Activated T-helper 1 cell treated with anti-CD3 and anti-CD28 coated beads, Interleukin-2, amount 50 U/mL, for 16 hours (primary cell): Measurements from ENCODE around the gene C12orf56.
"Not testable (repeated sequence)": the region's sequence is repeated elsewhere in the genome, so short reads cannot be mapped to it uniquely, and the experiment has no call there.

Experiments used
- DNase-seq, 2 donors: peaks; one replicate each; pipeline ENCODE4 v3.0.0-alpha.2; 2020; ENCODE audit warnings: low read depth in 1 of 2, low spot score in 1 of 2

Gene C12orf56

DNA sequence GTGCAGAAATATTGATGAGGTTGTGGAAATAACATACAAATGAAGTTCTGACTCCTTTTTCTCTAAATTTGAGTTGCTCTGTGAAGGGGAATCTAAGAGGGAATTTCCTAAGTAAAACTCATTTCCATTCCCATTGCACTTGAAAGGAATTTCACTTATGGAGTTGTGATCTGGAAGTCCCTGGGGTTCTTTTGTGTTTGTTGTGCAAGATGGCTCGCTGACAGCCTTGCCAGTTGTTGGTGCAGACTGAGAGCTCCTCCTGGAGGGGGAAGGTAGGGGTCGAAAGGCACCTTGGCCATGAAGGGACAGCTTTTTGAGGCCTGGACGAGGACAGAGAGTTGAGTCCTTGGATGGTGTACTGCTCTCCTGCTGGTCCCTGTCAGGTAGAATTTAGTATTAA is 72.0 kb downstream of the C12orf56 start:
- DNase-seq = no peak

DNA sequence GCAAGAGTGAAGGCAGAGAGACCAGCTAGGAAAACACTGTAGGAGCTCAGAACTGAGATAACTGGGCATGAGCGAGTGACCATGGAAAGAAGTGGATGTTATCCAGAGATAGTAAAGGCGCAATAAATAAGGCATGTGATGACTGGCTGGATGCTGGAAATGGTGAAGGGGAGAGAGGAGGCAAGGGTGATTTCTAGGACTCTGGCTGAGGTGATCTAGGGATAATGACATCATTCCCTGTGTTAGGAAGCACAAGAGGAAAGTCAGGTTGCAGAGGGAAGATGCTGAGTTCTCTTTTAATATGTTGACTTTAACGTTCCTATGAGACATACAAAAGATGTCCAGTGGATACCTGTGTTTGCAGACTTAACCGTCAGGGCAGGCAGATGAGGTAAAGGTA is 78.7 kb downstream of the C12orf56 start:
- DNase-seq = no peak

DNA sequence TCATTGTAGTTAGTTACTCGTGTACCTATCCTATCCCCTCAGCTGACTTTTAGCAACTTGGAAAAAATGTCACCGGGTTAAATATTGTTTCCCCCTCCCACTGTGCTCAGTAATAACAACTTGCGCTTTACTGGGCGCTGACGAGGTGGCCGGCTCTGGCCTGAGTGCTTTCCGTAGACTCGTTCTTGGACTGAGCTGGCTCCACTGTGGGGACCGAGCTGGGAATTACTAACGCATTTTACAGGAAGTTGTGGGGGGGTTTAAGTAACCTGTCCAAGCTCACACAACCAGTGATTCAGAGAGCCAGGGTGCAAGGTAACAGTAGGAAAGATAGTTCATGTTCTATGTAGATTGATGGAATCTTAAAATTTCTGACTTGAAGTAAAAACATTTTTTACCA is 86.0 kb downstream of the C12orf56 start:
- no peak for DNase-seq

DNA sequence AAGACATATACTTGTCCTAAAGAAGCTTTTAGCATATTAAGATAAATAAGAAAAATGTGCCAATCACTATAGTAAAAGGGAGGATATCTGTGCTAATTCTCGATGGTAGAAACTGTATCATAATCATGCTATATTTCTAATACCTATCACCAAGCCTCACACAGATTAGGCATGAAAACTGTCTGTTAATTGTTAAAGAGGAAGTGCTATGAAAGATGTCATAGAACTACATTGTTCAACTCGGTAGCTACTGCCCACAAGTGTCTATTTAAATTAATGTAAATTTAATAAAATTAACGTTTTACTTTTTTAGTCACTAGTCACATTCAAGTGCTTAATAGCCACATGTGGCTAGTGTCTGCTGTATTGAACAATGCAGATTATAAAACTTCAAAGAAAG is 90.9 kb downstream of the C12orf56 start:
- DNase-seq = no peak

DNA sequence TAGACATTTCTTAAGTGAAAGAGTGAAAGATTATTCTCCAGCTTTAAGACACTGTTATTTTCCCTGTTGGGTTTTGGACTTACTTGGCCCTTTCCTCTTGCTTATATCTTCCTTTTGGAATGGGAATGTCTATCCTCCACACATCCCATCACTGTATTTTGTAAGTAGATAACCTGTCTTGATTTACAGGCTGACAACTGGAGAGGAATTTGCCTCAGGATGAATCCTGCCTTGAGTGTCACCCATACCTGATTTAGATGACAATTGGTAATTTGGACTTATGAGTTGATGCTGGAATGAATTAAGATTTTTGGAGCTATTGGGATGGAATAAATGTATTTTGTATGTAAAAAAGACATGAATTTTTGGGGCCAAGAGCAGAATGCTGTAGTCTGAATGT is 94.3 kb downstream of the C12orf56 start:
- no peak for DNase-seq

DNA sequence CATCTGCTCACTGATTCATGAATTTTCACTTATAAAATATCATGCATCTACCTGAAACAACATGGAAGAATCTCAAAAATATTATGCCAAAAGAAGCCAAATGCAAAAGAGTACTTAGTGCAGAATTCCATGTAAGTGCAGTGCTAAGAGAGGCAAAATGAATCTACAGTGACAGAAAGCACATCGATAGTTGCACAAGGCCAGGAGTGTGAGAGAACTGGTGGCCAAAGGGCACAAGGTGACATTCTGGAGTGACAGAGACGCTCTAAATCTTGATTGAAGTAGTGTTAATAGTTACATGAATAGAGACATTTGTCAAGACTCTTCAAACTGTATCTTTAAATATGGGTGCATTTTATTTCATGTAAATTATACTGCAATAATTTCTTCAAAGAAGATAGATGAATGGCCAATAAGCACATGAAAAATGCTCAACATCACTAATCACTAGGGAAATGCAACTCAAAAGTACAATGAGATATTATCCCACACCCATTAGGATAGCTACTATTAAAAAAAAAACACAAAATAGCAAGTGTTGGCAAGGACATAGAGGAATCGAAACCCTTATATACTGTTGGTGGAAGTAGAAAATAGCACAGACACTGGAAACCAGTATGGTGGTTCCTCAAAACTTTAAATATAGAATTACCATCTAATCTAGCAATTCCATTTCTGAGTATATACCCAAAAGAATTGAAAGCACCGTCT is 96.7 kb downstream of the C12orf56 start:
- DNase-seq = no peak

DNA sequence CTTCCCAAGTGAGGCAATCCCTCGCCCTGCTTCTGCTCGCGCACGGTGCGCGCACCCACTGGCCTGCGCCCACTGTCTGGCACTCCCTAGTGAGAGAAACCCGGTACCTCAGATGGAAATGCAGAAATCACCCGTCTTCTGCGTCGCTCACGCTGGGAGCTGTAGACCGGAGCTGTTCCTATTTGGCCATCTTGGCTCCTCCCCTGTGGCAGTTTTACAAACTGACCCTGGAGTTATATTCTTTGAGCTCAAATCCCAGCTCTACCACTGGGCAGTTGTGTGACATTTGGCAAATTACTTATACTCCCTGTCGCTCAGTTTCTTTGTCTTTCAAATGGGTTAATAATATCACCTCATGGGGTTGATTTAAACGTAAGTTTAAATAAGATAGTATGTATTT is 97.4 kb downstream of the C12orf56 start:
- DNase-seq = not testable (repeated sequence)

DNA sequence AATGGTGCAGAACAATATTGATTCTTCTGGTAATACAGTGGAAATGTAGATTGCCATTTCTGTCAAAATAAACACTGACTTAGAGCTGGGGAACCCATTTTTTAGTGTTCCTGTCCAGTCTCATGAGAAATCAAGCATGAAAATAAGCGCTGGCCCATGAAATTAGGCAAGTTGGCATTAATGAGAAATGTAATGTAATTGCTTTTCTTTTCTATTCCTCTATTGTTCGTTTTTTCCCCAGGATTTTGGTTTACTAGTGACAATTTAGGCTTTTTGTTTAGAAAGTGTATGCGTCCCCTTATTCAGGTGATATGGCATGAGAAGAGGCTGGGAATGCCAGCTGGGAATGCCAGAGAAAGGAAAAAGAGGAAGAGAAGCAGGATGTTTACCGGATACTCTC is 104.0 kb downstream of the C12orf56 start:
- DNase-seq = no peak

DNA sequence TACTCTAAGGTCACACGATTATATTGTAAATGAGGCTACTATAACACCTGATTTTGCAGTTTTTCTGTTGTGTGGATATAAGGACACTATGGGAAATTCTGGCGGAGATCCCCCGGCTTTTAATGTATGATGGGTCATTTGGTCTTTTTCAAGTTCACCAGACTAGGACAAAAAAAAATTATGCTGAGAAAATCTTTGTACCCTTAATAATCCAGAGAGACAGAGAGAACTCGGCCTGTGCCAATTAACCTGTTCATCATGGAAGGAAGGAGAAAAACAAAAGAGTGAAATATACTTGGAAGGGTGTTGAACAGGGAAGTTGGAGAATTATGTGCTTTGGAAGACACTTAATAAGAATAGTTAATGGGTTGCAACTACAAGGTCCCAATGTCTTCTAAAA is 106.3 kb downstream of the C12orf56 start:
- DNase-seq = no peak

DNA sequence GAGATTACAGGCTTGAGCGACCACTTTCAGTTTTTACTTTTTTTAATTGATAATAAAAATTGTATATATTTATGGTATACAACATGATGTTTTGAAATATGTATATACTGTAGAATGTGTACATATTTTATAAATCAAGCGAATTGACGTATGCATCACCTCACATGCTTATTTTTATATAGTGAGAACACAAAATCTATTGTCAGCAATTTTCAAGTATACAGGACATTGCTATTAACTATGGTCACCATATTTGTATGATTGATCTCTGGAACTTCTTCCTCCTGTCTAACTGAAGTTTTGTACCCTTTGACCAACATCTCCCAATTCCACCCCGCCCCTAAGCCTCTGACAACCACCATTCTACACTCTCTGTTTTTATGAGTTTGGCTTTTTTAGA is 112.1 kb downstream of the C12orf56 start:
- DNase-seq = no peak

DNA sequence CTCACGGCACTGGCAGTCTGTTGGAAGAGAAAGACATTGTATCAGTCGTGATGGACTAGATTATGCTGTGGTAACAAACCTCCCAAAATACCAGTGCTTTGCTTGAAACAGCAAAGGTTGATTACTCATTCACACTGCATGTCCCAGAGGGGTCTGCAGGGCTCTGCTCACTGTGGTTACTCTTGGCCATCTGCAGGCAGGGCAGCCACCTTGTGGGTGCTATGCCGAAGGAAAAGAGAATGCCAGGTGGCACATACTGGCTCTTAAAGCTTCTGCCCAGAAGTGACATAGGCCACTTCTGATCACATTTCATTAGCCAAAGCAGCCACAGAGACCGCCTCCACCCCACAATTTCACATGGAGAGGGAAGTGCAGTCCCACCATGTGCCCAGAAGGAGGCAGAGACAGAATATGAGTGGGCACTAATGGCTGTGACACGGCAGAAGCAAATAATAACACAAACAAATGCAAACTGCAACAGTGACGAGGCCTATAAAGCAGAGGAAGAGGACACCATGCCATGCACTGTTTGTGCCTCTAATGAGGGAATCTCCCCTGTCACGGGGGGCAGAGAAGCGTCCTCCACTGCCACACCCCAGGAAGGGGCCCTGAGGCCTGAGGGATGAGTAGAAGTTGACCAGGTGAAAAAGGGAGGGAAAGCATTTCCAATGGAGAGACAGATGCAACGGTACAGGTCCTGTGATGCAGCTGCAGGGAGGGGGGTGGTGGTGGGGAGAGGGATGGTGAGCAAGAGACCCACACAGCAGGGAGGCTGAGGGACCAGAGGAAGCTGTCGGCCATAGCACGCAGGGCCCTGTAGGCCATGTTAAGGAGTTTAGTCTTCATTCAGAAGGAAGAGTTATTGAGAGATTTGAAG is 116.8 kb downstream of the C12orf56 start:
- DNase-seq = no peak

DNA sequence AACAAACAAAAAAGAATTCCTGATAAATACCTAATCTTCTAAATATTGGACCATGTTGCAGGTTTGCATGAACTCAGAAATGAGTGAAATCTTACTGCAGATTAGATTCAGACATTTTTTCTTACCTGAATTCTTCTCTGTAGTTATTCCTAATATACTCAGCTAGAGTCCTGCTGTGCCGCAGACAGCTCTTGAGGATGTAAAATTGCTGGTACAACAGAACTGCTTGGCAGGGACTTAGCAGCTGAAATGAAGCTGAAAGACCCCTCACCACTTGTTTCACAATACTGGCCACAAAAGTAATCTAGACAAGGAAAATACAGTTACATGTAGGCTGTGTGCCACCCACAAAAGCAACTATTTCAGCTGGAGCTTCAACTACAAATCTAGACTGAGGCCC is 120.1 kb downstream of the C12orf56 start:
- DNase-seq = no peak

DNA sequence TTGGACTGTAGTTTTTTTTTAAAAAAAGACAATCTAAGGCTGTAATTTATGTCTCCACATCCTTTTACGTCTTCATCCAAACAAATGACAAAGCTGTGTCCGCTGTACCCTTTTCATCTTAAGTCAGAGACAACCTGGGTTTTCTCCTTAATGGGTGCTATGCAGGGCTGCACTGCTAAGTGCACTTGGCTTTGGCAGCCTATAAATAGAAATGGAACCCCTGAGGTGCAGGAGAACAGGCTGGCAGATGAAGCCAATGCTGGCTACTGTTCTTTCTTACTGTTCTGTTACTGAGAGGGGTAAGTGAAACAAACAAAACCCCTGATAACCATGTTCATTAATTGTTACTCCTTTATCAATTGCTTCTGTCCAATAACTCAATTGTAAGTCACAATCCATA is 121.4 kb downstream of the C12orf56 start:
- DNase-seq = no peak

DNA sequence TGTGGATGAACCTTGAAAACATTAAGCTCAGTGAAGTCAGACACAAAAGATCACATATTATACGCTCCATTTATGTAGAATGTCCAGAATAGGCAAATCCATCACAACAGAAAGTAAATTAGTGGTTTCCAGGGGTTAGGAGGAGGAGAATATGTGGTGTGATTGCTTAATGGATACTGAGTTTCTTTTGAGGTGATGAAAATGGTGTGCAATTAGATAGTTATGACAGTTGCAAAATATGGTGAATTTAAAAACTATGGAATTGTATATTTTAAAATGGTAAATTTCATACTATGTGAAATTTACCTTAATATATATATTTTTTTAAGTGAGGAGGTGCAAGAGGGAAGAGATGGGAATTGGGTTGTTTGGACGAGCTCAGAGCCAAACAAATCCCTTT is 122.1 kb downstream of the C12orf56 start:
- no peak for DNase-seq

DNA sequence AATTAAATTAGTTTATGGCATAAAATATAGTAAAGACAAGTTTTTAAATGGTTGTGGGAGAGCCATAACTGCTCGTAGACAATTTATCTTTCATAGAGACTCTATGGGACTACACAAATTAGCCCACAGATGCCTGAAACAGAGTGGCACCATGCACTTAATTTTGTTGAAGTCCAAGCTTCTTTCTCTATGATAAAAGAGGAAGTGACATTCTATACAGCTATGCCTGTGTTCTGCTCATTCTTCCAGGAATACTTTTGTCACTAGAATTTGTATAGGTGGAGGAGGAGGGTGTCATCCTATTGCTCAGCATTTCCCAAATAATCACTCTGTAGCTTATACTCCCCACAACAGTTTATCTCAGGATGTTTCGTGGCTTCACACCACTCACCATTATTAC is 124.7 kb downstream of the C12orf56 start:
- no peak for DNase-seq

DNA sequence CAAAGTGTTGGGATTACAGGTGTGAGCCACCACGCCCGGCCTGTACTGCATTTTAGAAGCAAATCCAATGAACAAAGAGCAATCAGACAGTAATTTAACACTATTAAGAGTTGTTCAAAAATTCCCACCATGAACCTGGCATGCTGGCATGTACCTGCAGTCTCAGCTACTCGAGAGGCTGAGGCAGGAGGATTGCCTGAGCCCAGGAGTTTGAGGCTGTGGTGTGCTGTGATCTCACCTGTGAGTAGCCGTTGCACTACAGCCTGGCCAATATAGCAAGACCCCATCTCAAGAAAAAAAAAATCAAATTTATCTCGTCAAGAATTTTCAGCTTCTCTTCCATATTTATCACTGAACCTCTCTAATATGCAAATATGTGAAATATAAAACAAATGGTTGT is 128.7 kb downstream of the C12orf56 start:
- no peak for DNase-seq

DNA sequence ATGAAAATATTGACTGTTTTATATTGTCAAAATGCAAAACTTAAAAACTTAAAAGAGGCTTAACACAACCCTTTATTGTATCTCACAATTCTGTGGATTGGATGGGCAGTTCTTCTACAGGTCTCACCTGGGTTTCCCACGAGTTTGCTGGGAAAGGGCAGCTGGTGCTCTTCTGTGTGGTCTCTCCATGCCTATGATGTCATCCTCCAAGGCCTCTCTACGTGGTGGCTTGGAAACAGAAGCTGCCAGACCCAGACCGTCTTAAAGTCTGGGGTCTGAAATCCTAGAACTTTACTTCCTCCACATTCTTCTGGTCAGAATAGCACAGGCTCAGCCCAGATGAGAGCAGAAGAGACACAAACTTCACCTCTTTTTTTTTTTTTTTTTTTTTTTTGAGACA is 132.0 kb downstream of the C12orf56 start:
- DNase-seq = no peak

DNA sequence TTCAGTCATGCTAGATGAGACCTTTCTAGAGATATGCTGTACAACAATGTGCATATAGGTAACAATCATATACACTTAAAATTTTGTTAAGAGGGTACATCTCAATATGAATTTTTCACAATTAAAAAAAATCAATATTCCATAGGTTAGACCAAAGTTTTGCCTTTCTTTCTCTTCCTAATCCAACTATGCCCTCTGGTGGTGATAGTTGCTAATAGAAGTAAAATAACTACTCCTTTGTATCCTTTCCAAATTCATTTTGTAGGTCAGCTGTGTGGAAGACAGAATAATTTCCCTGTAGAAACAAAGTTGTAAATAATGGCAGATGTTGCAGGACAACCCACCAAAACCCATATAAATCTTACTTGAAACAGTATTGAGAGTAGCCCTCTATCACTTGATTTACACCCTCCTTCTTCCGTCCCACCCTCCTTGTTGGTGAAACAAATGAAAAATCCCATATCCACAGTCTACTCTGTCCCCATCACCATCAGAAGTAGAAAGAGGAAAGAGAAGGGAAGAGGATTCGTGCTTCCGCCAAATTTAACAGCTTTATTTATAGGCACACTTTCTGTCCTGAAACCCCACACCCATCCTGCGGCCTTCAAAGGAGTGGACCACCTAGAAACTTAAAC is 134.3 kb downstream of the C12orf56 start:
- no peak for DNase-seq

DNA sequence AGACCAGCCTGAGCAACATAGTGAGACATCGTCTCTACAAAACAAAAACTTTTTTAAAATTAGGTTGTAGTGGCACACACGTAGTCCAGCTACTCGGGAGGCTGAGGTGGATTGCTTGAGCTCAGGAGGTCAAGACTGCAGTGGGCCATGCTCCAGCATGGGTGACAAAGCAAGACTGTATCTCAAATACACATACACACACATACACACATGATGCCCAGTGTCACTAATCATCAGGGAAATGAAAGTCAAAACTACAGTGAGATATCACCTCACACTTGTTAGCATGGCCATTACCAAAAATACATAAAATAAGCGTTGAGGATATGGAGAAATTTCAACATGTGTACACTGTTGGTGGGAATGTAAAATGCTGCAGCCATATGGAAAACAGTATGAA is 135.3 kb downstream of the C12orf56 start:
- DNase-seq = no peak

DNA sequence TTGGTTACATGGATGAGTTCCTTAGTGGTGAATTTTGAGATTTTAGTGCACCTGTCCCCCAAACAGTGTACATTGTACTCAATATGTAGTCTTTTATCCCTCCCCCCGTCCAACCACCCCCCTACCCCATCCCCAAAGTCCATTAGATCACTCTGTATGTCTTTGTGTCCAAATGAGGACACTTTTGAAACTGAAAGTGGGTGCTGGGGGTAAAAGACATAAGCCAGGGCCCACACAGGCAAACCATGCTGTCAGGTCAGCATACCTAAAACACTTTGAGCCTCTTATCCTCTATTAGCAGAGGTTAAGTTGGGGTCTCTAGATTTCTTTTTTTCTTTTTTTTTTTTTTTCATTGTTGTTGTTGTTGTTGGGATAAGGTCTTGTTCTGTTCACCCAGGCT is 137.2 kb downstream of the C12orf56 start:
- DNase-seq = no peak

DNA sequence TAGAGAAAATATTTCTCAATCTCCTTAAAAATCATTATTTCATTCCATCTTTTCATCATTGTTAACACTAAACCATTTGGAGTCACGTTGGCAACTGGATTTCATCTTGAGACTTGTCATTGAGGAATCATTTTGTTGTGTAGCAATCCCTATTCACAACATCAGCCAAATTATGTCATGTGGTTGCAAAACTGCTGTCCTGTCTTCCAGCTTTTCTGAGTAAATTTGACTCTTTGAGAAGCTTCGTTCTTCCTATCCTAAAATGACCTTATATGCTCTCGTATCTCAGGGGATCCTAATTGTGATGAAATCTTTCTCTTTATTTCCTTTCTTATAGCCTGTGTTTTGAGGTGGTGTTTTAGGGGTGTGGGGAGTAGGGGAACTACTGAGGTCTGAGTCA is 137.9 kb downstream of the C12orf56 start:
- DNase-seq = no peak

DNA sequence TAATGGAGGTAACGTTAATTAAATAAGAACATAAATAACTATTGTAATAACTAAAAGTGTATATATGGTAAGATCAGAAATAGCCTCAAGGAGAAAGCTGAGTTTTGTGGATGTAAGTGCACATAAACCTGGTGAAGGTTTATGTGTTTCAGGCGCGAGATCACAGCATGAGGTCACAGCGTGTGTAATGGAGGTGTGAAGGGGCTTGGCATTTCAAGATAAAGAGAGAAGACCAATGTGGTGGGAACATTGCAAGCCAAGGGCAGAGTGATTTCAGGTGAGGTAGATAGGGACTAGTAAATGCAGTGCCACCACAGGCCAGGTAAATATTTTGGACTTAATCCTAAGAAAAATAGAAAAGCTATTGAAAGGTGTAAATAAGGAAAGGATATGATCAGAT is 146.7 kb downstream of the C12orf56 start:
- DNase-seq = no peak
